Measurements from ENCODE around the gene TGFBRAP1. TPM values are rescaled to one million over a fixed set of nuclear protein-coding genes. Genes with fewer than 3 reads are reported as not detected.

TGFBRAP1 gene
- total RNA-seq, 1 donor from 2014 or later: 13.8 TPM

DNA sequence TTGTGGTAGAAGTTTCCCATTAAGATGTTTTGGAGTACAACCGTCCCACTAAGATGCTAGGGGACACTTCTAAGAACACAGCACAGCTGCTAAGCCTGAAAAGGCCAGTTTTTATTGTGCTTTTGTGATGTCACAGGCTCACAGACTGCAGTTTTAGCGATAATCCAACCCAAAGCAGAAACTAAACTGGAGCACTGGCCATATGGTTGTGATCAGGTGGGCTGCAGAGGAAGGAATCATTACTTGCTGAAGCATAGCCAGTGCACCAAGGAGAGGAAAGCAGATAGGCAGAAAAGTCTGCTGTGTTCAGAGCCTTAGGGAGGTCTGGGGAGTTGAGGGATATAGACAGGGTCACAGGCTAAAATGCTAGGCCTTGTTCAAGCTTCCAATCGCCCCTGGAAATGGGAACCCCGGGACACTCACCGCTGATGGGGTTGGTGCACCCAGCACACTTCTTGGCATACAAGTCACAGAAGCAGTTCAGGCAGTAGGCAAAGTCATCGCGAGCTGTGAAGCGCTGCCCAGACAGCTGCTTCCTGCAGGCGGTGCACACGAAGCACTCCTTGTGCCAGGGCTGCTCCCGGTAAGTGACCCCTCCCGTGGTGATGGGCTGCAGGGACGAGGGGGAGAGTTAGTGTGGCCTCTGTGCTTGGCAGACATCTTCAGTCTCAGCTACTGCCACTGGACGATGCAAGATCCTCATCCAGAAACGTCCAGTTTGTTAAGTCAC, 33.5 kb upstream of the TGFBRAP1 start:
- Histone ChIP-seq H2AFZ (replicated peaks) (no peak overlapping the region), H3K4me1 (no peaks in the 10 kb centered on the region), H4K20me1 (ENCODE audit: low read depth) (no peaks in the 10 kb centered on the region), H3K4me3 (no peak overlapping the region), H3K27me3 (no peaks in the 10 kb centered on the region), H3K36me3 (no peaks in the 10 kb centered on the region), H3K9ac (no peak overlapping the region), H3K79me2 (ENCODE audit: low read depth) (no peaks in the 10 kb centered on the region), H3F3A (ENCODE audit: low read depth) (no peaks in the 10 kb centered on the region), H3K27ac (no peak overlapping the region), H3K4me2 (no peak overlapping the region), H3K9me3 (ENCODE audit: low read depth) (no peaks in the 10 kb centered on the region)
- H3K27ac Mint-ChIP-seq: no peak overlapping the region
- no peak for TF ChIP-seq EZH2 (IDR thresholded peaks at IDR 0.05)
- TF ChIP-seq EZH2phosphoT487 (IDR thresholded peaks at IDR 0.05): no peak
- TF ChIP-seq, protein P1, sequence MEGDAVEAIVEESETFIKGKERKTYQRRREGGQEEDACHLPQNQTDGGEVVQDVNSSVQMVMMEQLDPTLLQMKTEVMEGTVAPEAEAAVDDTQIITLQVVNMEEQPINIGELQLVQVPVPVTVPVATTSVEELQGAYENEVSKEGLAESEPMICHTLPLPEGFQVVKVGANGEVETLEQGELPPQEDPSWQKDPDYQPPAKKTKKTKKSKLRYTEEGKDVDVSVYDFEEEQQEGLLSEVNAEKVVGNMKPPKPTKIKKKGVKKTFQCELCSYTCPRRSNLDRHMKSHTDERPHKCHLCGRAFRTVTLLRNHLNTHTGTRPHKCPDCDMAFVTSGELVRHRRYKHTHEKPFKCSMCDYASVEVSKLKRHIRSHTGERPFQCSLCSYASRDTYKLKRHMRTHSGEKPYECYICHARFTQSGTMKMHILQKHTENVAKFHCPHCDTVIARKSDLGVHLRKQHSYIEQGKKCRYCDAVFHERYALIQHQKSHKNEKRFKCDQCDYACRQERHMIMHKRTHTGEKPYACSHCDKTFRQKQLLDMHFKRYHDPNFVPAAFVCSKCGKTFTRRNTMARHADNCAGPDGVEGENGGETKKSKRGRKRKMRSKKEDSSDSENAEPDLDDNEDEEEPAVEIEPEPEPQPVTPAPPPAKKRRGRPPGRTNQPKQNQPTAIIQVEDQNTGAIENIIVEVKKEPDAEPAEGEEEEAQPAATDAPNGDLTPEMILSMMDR (IDR thresholded peaks at IDR 0.05): no peak
- no peak overlapping the region for H3K4me3 Mint-ChIP-seq
- H3K27me3 Mint-ChIP-seq (ENCODE audit: insufficient read depth, low read depth): peaks cover 2% of the 10 kb centered on the region
- no peaks in the 10 kb centered on the region for H3K9me3 Mint-ChIP-seq
- DNase-seq (ENCODE audit: low spot score): no peak
- H3K4me1 Mint-ChIP-seq: no peaks in the 10 kb centered on the region
- H3K36me3 Mint-ChIP-seq: peaks cover 24% of the 10 kb centered on the region

DNA sequence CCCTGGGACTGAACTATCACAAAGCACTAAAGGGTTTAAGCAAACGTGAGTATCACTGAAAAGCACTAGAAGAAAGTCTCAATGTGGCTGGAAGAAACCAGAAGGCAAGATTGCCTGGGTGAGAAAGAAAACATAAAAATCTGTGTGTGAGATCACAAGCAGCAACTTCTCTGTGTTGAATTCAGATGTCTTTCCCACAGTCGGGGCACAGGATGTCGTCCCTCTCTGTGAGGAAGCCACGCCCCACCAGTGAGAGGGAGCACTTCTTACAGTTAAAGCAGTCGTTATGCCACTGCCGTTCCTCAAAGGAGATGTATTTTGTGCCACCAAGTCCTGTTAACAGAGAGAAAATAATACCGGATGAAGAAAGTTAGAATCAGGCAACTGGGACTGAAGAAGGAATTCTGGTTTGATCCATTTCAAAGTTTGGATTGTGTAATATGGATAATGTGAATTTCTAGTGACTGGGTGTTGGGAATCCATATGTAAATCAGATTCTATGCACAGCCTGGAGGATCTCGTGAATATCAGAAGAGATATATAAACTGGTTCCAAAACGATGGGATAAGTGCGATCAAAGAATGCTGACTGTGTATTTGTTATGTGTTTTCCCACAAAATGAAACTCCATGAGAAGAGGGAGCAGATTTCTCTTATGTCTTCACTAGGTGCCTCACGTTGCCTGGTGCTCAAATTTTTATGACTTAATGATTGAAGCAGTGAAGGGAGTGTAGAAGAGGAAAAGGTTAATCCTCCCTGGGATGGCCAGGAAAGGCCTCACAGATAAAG, 31.8 kb upstream of the TGFBRAP1 start:
- H3K36me3 ChIP-seq: no peaks in the 10 kb centered on the region
- Mint-ChIP-seq H3K36me3 (peaks cover 30% of the 10 kb centered on the region), H3K27ac (no peak overlapping the region), H3K4me1 (no peaks in the 10 kb centered on the region), H3K4me3 (no peak overlapping the region), H3K9me3 (peaks cover 3% of the 10 kb centered on the region), H3K27me3 (ENCODE audit: insufficient read depth, low read depth) (peaks cover 2% of the 10 kb centered on the region)
- H2AFZ ChIP-seq (replicated peaks): no peak overlapping the region
- H3K4me3 ChIP-seq: no peak overlapping the region
- no peaks in the 10 kb centered on the region for H4K20me1 ChIP-seq (ENCODE audit: low read depth)
- H3K27ac ChIP-seq: no peak overlapping the region
- no peak overlapping the region for H3K9ac ChIP-seq
- H3K27me3 ChIP-seq: no peaks in the 10 kb centered on the region
- no peak overlapping the region for H3K4me2 ChIP-seq
- H3F3A ChIP-seq (ENCODE audit: low read depth): no peaks in the 10 kb centered on the region
- no peaks in the 10 kb centered on the region for H3K9me3 ChIP-seq (ENCODE audit: low read depth)
- H3K79me2 ChIP-seq (ENCODE audit: low read depth): no peaks in the 10 kb centered on the region
- no peak for DNase-seq (ENCODE audit: low spot score)
- TF ChIP-seq, protein P1 (IDR thresholded peaks at IDR 0.05): no peak
- no peak for TF ChIP-seq EZH2 (IDR thresholded peaks at IDR 0.05)
- no peak for TF ChIP-seq EZH2phosphoT487 (IDR thresholded peaks at IDR 0.05)
- H3K4me1 ChIP-seq: no peaks in the 10 kb centered on the region

DNA sequence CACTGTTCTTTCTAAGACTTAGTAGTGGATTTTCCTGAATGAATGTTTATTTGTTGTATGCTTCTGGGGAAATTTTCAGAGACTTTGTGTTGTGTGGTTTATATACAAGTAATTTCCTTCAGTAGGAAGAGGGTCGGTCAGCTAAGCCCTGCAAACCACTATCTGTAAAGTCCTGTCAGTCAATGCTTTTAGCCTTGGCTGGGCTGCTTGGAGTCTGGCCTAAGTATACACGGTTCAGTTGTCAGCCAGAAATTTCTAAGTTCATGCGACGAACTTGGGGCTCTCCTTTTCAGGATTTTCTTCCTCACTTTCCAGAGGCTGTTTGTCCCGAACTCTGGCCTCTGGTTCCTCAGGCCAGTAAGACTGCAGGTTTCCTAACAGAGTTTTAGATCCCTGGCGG, 29.1 kb upstream of the TGFBRAP1 start:
- no peak overlapping the region for H3K4me2 ChIP-seq
- no peak overlapping the region for H3K9ac ChIP-seq
- H3K4me3 ChIP-seq: no peak overlapping the region
- H3K79me2 ChIP-seq (ENCODE audit: low read depth): no peaks in the 10 kb centered on the region
- H3K9me3 ChIP-seq (ENCODE audit: low read depth): no peaks in the 10 kb centered on the region
- Mint-ChIP-seq H3K27me3 (ENCODE audit: insufficient read depth, low read depth) (no peaks in the 10 kb centered on the region), H3K36me3 (peaks cover 41% of the 10 kb centered on the region), H3K27ac (no peak overlapping the region), H3K9me3 (peaks cover 3% of the 10 kb centered on the region), H3K4me3 (no peak overlapping the region), H3K4me1 (no peaks in the 10 kb centered on the region)
- no peak overlapping the region for H3K27ac ChIP-seq
- H3K36me3 ChIP-seq: no peaks in the 10 kb centered on the region
- H3K27me3 ChIP-seq: no peaks in the 10 kb centered on the region
- TF ChIP-seq, protein P1 (IDR thresholded peaks at IDR 0.05): no peak
- TF ChIP-seq EZH2 (IDR thresholded peaks at IDR 0.05): no peak
- no peak for TF ChIP-seq EZH2phosphoT487 (IDR thresholded peaks at IDR 0.05)
- H4K20me1 ChIP-seq (ENCODE audit: low read depth): no peaks in the 10 kb centered on the region
- H3F3A ChIP-seq (ENCODE audit: low read depth): no peaks in the 10 kb centered on the region
- no peaks in the 10 kb centered on the region for H3K4me1 ChIP-seq
- no peak for DNase-seq (ENCODE audit: low spot score)
- H2AFZ ChIP-seq (replicated peaks): no peak overlapping the region
